Raji (cell line): ENCODE data around the gene KDM3B.

Experiments
- POLR2A ChIP-seq: IDR thresholded peaks from 2 replicates; pipeline ENCODE4 v1.6.1; 2011; ENCODE audit warnings: low read depth, low read length, control low read depth; ENCODE audit not compliant: insufficient read depth

Gene KDM3B

GRCh38 chr5:138454121-138454520, 101.6 kb downstream of the KDM3B start:
- no peak for TF ChIP-seq POLR2A

- TF ChIP-seq POLR2A: no peak
Measured at GRCh38 chr5:138455232-138455930, 102.9 kb downstream of the KDM3B start.

GRCh38 chr5:138457531-138458275, 105.2 kb downstream of the KDM3B start:
- no peak for TF ChIP-seq POLR2A

- no peak for TF ChIP-seq POLR2A
Measured at GRCh38 chr5:138458384-138458783, 105.9 kb downstream of the KDM3B start.

GRCh38 chr5:138458856-138459255, 106.4 kb downstream of the KDM3B start:
- no peak for TF ChIP-seq POLR2A

GRCh38 chr5:138459311-138459933, 106.9 kb downstream of the KDM3B start:
- TF ChIP-seq POLR2A: no peak

- TF ChIP-seq POLR2A: no peak
Measured at GRCh38 chr5:138460032-138460693, 107.7 kb downstream of the KDM3B start.

- no peak for TF ChIP-seq POLR2A
Measured at GRCh38 chr5:138461343-138462125, 109.0 kb downstream of the KDM3B start.

GRCh38 chr5:138463419-138464007, 111.0 kb downstream of the KDM3B start:
- TF ChIP-seq POLR2A: no peak

GRCh38 chr5:138464008-138464387, 111.5 kb downstream of the KDM3B start:
- no peak; the same call in none of the 2 replicates for TF ChIP-seq POLR2A

GRCh38 chr5:138464388-138465260, 112.1 kb downstream of the KDM3B start:
- peak; percentile 71 for TF ChIP-seq POLR2A

GRCh38 chr5:138465261-138466124, 113.0 kb downstream of the KDM3B start, which contains the start of gene EGR1:
EGR1 (plus strand) TSS chr5:138465479; CDS start chr5:138465762, 283 bp downstream.
- peak; percentile 37; the same call in 1 of the 2 replicates for TF ChIP-seq POLR2A

- no peak for TF ChIP-seq POLR2A
Measured at GRCh38 chr5:138466125-138466899, 113.8 kb downstream of the KDM3B start.
